ENCODE measurements around the gene HAT1. TPM values are rescaled to one million over a fixed set of nuclear protein-coding genes. Genes with fewer than 3 reads are reported as not detected.

HAT1 gene
- total RNA-seq, 3 donors from 2014 or later: 22.2 to 30.9 (median 30.5) TPM

GRCh38 chr2:171880774-171881173 lies 41.5 kb upstream of the HAT1 start:
- TF ChIP-seq, protein P1, sequence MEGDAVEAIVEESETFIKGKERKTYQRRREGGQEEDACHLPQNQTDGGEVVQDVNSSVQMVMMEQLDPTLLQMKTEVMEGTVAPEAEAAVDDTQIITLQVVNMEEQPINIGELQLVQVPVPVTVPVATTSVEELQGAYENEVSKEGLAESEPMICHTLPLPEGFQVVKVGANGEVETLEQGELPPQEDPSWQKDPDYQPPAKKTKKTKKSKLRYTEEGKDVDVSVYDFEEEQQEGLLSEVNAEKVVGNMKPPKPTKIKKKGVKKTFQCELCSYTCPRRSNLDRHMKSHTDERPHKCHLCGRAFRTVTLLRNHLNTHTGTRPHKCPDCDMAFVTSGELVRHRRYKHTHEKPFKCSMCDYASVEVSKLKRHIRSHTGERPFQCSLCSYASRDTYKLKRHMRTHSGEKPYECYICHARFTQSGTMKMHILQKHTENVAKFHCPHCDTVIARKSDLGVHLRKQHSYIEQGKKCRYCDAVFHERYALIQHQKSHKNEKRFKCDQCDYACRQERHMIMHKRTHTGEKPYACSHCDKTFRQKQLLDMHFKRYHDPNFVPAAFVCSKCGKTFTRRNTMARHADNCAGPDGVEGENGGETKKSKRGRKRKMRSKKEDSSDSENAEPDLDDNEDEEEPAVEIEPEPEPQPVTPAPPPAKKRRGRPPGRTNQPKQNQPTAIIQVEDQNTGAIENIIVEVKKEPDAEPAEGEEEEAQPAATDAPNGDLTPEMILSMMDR (IDR thresholded peaks at IDR 0.05): no peak
- ATAC-seq (no peak), DNase-seq (no peak)
- intact Hi-C loops (cut with DNase I, micrococcal nuclease): no loop called here
- Histone ChIP-seq H3K36me3 (ENCODE audit: low read depth) (no peaks in the 10 kb centered on the region), H3K4me1 (ENCODE audit: low read depth) (no peaks in the 10 kb centered on the region), H3K9me3 (no peaks in the 10 kb centered on the region), H3K4me3 (no peak overlapping the region)

GRCh38 chr2:171882089-171882769 lies 40.0 kb upstream of the HAT1 start:
- H3K36me3 ChIP-seq (ENCODE audit: low read depth): no peaks in the 10 kb centered on the region
- H3K4me1 ChIP-seq (ENCODE audit: low read depth): no peaks in the 10 kb centered on the region
- TF ChIP-seq, protein P1 (IDR thresholded peaks at IDR 0.05): no peak
- intact Hi-C loops (cut with DNase I, micrococcal nuclease): no loop called here
- DNase-seq (no peak), ATAC-seq (no peak)
- H3K4me3 ChIP-seq: no peak overlapping the region
- no peaks in the 10 kb centered on the region for H3K9me3 ChIP-seq

DNA sequence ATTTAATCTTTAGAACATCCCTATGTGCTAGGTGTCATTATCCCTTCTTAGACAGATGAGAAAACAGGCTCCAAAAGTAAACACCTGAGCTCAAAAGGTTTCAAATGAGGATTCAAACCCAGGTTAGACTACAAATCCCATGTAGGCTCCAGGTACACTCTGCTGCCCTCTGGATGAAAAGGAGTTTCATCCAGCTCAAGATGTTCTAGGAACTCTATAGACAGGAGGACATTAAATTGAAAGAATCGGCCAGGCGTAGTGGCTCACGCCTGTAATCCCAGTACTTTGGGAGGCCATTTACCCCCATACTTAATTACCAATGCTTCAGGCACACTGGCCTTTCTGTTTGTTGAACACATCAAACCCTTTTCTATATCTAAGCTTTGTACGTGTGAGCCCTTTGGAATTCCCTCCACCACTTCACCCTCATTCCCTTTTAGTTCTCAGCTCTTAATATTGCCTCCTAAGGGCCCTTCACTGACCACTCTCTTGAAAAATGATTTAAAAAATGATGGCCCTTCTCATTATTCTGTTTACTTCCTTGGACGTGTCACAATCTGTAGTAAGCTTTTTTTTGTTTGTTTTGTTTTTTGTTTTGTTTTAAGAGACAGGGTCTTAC lies 38.9 kb upstream of the HAT1 start:
- Histone ChIP-seq H3K9me3 (no peaks in the 10 kb centered on the region), H3K4me3 (no peak overlapping the region), H3K36me3 (ENCODE audit: low read depth) (no peaks in the 10 kb centered on the region), H3K4me1 (ENCODE audit: low read depth) (no peaks in the 10 kb centered on the region)
- ATAC-seq (no peak), DNase-seq (no peak)
- intact Hi-C loops (cut with DNase I, micrococcal nuclease): no loop called here
- TF ChIP-seq, protein P1 (IDR thresholded peaks at IDR 0.05): no peak

GRCh38 chr2:171889333-171889732 lies 32.9 kb upstream of the HAT1 start:
- H3K4me3 ChIP-seq: no peak overlapping the region
- H3K4me1 ChIP-seq (ENCODE audit: low read depth): peaks cover 6% of the 10 kb centered on the region
- TF ChIP-seq, protein P1 (IDR thresholded peaks at IDR 0.05): no peak
- no peaks in the 10 kb centered on the region for H3K9me3 ChIP-seq
- H3K36me3 ChIP-seq (ENCODE audit: low read depth): no peaks in the 10 kb centered on the region
- ATAC-seq: no peak
- intact Hi-C loops (cut with DNase I, micrococcal nuclease): no loop called here
- no peak for DNase-seq

GRCh38 chr2:171889808-171890207 lies 32.5 kb upstream of the HAT1 start:
- Histone ChIP-seq H3K9me3 (no peaks in the 10 kb centered on the region), H3K4me3 (no peak overlapping the region), H3K36me3 (ENCODE audit: low read depth) (no peaks in the 10 kb centered on the region), H3K4me1 (ENCODE audit: low read depth) (peaks cover 6% of the 10 kb centered on the region)
- TF ChIP-seq, protein P1 (IDR thresholded peaks at IDR 0.05): no peak
- ATAC-seq: no peak
- DNase-seq: no peak
- intact Hi-C loops (cut with DNase I, micrococcal nuclease): no loop called here
